Adipose tissue (tissue), 3 donors: Measurements from ENCODE around the gene MRPL44. TPM values are rescaled to one million over a fixed set of nuclear protein-coding genes. Genes with fewer than 3 reads are reported as not detected.
"Not testable (repeated sequence)": the region's sequence is repeated elsewhere in the genome, so short reads cannot be mapped to it uniquely, and the experiment has no call there.

Source experiments
- H3K27ac ChIP-seq: one replicate; pipeline ENCODE4 v1.5.1; 2013; ENCODE audit warnings: low read depth, low read length
- WGBS, 3 donors: extraction: QIAGEN DNeasy Blood & Tissue Kit; methylation state at CpG; one replicate each; pipeline ENCODE4 v1.1.7; 2013; 5-methylcytosine and 5-hydroxymethylcytosine counted together
- polyA plus RNA-seq, 3 donors: library from polyadenylated mRNA; stranded (reverse); fragments of 200-250 nt; gene quantifications; one replicate each; pipeline ENCODE4 v1.2.3, GENCODE V29; 2013
- donor health status: healthy with polysubstance abuse.
- donor health status: Bipolar disorder and iron deficiency.
- donor health status: healthy.

MRPL44 gene
- polyA plus RNA-seq, 3 donors, result 14.3 to 24.6 (median 20.2) TPM

- no peak overlapping the region for H3K27ac ChIP-seq
- 31 to 44% (median 40%) methylated on average over 6 of the region's 6 CpGs for WGBS, 3 donors
Measured at GRCh38 chr2:223932816-223933800, 24.2 kb upstream of the MRPL44 start.

DNA sequence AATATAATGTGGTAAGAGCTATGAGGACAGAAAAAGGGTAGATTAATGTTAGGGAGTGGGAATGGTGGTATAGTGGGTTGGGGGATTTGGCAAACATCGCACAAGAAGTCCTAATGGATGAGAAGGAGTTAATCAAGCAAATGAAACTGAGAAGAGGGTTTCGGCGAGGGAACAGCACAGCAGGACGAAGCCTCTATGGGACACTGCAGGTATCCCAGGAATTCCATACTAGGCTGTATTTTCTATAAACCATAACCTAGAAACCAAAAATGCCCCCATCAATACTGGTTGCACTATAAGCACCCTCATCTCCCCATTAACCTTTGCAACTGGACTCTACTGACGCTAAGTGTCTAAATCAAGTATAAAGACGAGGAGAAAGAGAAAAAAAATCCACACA is 22.4 kb upstream of the MRPL44 start:
- 59 to 78% (median 69%) methylated on average over 6 of the region's 6 CpGs for WGBS, 3 donors
- no peak overlapping the region for H3K27ac ChIP-seq

- no peak overlapping the region for H3K27ac ChIP-seq
Measured at GRCh38 chr2:223935459-223936125, 21.7 kb upstream of the MRPL44 start.

DNA sequence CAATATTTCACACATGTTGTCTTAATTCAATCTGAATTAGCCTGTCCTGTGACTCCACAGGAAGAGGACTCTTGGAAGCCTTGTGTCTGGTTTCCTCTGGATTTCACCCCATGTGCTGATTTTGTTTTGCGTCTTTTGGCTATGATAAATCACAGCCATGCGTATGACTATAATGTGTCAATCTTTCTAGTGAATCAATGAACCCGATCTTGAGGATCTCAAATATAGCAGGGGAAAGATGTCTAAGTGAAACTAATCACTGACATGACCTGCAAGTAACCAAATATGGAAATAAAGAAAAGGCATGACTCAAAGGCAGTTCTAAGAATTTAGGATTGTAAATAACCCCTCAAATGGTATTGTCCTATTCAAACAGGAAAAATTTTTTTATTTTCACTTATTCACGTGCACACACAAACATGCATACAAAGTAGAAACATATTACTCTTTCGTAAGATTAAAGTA is 20.4 kb upstream of the MRPL44 start:
- 64 to 70% (median 66%) methylated on average over 5 of the region's 5 CpGs for WGBS, 3 donors

GRCh38 chr2:223937535-223937934 is 19.7 kb upstream of the MRPL44 start:
- H3K27ac ChIP-seq, result no peak overlapping the region
- WGBS, 3 donors, result 0 to 34% (median 0%) methylated on average over 1 of the region's 1 CpG

More for the DNA sequence above, 20.4 kb upstream of the MRPL44 start:
- no peak overlapping the region for H3K27ac ChIP-seq

- H3K27ac ChIP-seq, result not testable (repeated sequence)
- WGBS, 3 donors, result 37 to 55% (median 43%) methylated on average over 2 of the region's 2 CpGs
Measured at GRCh38 chr2:223939438-223939837, 17.8 kb upstream of the MRPL44 start.

DNA sequence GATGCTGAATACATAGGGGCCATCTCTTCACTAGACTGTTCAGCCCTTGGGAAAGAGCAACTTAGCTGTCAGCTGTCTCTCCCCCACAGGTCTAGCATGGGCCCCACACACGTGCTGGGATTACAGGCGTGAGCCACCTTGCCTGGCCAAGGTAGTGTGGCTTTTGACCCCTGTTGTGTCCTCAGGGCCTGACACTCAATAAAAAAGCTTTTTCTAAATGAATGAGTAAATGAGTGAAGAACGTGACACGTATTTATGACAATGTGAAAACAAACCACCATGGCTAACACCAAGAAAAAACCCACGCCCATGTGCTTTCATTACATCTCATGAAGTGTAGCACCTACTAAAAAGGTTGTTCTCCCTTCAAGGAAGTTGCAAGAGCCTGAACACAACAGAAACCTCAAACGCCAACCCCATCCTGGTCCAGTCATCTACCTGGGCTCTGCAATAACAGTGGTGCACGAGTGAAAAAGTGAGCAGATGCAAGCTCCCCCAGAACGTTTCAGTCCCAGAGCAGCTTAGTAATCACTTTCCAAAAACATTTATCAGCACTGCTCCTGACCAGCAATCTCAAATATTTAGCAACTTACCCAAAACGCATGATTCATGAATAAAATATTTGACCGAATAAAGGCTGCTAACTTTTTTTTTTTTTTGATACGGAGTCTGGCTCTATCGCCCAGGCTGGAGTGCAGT is 15.5 kb upstream of the MRPL44 start:
- H3K27ac ChIP-seq, result no peak overlapping the region
- WGBS, 3 donors, result 47 to 53% (median 50%) methylated on average over 12 of the region's 12 CpGs

DNA sequence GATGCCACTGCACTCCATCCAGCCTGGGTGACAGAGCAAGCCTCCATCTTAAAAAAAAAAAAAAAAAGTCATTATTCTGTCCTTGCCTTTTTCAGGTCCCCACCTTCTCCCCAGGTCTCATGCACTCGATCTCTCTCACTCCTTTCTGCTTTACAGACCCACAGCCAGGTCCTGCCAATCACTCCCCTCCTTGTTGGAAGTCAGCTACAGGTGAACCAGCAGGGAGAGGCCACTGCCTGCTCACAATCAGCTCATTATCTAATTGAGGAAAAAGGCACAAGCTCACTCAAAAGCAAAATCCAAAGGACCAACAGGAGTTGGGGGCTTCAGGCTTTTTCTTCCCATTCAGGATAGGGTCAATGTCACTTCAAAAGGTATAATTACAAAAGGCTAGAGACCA is 14.1 kb upstream of the MRPL44 start:
- 41 to 62% (median 54%) methylated on average over 1 of the region's 1 CpG for WGBS, 3 donors
- no peak overlapping the region for H3K27ac ChIP-seq

DNA sequence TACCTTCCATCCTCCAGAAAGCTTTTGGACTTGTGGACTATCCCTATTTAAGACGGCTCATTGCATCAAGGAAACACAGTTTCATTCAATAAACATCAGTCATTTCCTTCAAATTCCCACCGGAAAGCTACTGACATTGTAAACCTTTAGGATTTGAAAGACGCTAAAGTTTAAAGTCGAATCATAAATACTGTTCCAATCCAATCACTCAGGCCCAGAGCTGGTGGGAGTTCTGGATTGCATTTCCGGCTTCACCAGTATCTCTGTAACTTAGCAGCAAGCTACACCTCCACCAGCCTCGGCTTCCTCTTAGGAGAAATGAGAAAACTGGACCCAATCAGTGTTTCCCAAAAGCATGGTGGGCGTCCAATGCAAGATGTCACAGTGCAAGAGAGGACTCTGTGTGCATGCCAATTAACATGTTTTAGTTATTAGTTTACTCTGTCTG is 13.7 kb upstream of the MRPL44 start:
- 11 to 25% (median 21%) methylated on average over 7 of the region's 7 CpGs for WGBS, 3 donors
- H3K27ac ChIP-seq, result no peak overlapping the region

GRCh38 chr2:223944166-223944702 is 13.0 kb upstream of the MRPL44 start:
- peak overlapping the region; percentile 21 for H3K27ac ChIP-seq
- WGBS, 3 donors, result 0 to 1% (median 0%) methylated on average over 46 of the region's 46 CpGs

GRCh38 chr2:223944703-223945531 is 12.3 kb upstream of the MRPL44 start, which contains the start of gene WDFY1:
Gene WDFY1 (minus strand): TSS chr2:223945335. CDS start chr2:223945284, 51 bp downstream.
- peak within 1 kb of the TSS; percentile 79 for H3K27ac ChIP-seq
- 0 to 1% (median 1%) methylated on average over 69 to 87 of the region's 87 CpGs for WGBS, 3 donors

- WGBS, 3 donors, result 32 to 52% (median 40%) methylated on average over 4 of the region's 4 CpGs
- no peak overlapping the region for H3K27ac ChIP-seq
Measured at GRCh38 chr2:223945755-223946154, 11.5 kb upstream of the MRPL44 start.

DNA sequence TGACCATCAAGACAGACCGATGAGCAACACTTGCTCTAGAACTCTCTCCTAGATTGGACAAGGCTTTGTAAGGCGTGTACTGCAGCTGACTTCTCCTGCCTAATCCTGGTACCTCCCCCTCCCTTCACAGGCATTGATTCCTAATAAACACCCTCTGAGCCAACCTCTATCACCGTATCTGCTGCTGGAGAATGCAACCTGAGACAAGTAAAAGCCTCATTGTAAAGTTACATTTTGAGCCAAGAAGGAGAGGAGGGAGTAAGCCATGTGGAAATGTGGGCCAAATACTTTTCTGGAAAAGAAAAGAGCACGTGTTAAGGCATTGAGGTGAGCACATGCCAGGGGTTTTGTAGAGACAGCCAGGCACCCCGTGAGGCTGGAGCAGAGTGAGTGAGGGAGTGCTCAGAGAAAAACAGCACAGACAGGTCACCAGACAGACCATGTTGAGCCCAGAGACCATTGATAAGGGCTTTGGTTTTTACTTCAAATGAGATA is 9.5 kb upstream of the MRPL44 start:
- WGBS, 3 donors, result 17 to 62% (median 62%) methylated on average over 5 of the region's 5 CpGs
- H3K27ac ChIP-seq, result no peak overlapping the region

- WGBS, 3 donors, result 63 to 91% (median 75%) methylated on average over 3 of the region's 3 CpGs
Measured at GRCh38 chr2:223949241-223949840, 7.9 kb upstream of the MRPL44 start.

DNA sequence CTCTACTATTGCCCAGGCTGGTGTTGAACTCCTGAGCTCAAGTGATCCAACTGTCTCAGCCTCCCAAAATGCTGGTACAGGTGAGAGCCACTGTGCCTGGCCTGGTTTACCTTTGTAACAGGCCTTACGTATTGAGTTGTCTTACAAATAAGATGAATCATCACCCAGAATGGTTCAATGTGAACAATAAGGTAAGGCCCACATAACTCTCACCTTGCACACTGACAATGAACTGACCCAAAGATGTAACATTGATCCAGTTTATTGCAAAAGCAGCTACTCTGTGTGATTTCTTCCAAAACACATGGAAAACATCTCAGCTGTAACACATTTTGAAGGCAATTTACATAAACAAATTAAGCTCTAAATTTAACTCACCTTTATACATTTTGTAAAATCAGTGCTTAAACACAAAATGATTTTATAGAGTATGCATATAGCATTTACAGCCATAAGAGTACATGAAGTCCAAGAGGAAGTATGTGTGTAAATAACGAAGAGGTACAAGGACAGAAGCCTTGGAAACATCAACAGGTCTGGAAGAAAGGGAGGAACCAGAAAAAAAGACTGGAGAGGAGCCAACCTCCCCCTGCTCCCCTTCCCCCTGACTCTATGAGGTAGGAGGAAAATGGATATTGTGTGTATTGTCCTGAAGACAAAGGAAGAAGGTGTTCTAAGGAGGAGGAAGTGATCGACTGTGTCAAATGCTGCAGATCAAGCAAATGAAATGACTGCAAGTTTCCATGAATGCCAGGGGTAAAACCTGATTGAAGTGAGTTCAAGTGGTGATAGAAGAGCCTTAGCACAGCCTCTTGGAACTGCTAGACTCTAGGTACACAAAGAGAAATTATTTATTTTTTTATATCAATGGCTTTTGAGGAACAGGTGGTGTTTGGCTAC is 6.6 kb upstream of the MRPL44 start:
- no peak overlapping the region for H3K27ac ChIP-seq
- 48 to 55% (median 55%) methylated on average over 3 of the region's 3 CpGs for WGBS, 3 donors

More at GRCh38 chr2:223949241-223949840, 7.9 kb upstream of the MRPL44 start:
- no peak overlapping the region for H3K27ac ChIP-seq
